HEK293 (cell line): Measurements from ENCODE around the gene FOSB.

Experiments used
- GFI1B ChIP-seq: fragments of 450-650 bp; formaldehyde crosslinking; IDR thresholded peaks from 2 replicates; pipeline ENCODE4 v1.5.1; 2016; ENCODE audit warnings: missing biosample characterization, missing genetic modification characterization
- YY1 ChIP-seq: fragments of 450-650 bp; formaldehyde crosslinking; IDR thresholded peaks from 2 replicates; pipeline ENCODE4 v1.5.1; 2018; ENCODE audit warnings: missing biosample characterization, missing genetic modification characterization
- ZNF23 ChIP-seq: fragments of 450-650 bp; formaldehyde crosslinking; IDR thresholded peaks from 2 replicates; pipeline ENCODE4 v1.5.1; 2016; ENCODE audit warnings: missing biosample characterization, missing genetic modification characterization, borderline replicate concordance
- ZNF274 ChIP-seq, 2 experiments: fragments of 200-500 bp in 1 of 2; fragments of 450-650 bp in 1 of 2; sonication (Bioruptor generic) in 1 of 2; formaldehyde crosslinking in 1 of 2; IDR thresholded peaks; 2 replicates each; pipeline versions ENCODE4 v1.5.1 to v1.6.1; 2014 to 2016; ENCODE audit warnings: borderline replicate concordance in 1 of 2, inconsistent platforms in 1 of 2, low read length in 1 of 2, missing biosample characterization in 1 of 2, missing genetic modification characterization in 1 of 2
- TF ChIP-seq, protein P1 (sequence below): fragments of 450-650 bp; formaldehyde crosslinking; IDR thresholded peaks from 2 replicates; pipeline ENCODE4 v1.5.1; 2016; ENCODE audit warnings: missing biosample characterization, missing genetic modification characterization, low read depth
- TF ChIP-seq, protein P2 (sequence below): fragments of 450-650 bp; formaldehyde crosslinking; IDR thresholded peaks from 2 replicates; pipeline ENCODE4 v1.5.1; 2016; ENCODE audit warnings: missing biosample characterization, missing genetic modification characterization
- TF ChIP-seq, protein P3 (sequence below): fragments of 450-650 bp; formaldehyde crosslinking; IDR thresholded peaks from 2 replicates; pipeline ENCODE4 v1.5.1; 2016; ENCODE audit warnings: missing biosample characterization, missing genetic modification characterization
- TF ChIP-seq, protein P4 (sequence below): fragments of 450-650 bp; formaldehyde crosslinking; IDR thresholded peaks from 2 replicates; pipeline ENCODE4 v1.5.1; 2016; ENCODE audit warnings: missing biosample characterization, missing genetic modification characterization, low read depth

DNA sequence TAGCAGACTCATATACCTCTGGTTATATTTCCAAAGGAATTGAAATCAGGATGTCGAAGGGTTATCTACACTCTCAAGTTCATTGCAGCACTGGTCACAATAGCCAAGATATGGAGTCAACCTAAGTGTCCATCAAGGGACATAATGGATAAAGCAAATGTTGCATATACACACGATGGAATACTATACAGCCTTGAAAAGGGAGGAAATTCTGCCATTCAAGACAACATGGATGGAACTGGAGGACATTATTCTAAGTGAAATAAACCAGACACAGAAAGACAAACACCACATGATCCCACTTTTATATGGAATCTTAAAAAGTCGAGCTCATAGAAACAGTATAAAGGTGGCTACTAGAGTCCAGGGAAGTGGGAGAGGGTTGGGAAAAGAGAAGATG is 30.5 kb upstream of the FOSB start:
- TF ChIP-seq, protein P1, sequence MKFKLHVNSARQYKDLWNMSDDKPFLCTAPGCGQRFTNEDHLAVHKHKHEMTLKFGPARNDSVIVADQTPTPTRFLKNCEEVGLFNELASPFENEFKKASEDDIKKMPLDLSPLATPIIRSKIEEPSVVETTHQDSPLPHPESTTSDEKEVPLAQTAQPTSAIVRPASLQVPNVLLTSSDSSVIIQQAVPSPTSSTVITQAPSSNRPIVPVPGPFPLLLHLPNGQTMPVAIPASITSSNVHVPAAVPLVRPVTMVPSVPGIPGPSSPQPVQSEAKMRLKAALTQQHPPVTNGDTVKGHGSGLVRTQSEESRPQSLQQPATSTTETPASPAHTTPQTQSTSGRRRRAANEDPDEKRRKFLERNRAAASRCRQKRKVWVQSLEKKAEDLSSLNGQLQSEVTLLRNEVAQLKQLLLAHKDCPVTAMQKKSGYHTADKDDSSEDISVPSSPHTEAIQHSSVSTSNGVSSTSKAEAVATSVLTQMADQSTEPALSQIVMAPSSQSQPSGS (tag by site-specific recombination) = no peak
- TF ChIP-seq, protein P2, sequence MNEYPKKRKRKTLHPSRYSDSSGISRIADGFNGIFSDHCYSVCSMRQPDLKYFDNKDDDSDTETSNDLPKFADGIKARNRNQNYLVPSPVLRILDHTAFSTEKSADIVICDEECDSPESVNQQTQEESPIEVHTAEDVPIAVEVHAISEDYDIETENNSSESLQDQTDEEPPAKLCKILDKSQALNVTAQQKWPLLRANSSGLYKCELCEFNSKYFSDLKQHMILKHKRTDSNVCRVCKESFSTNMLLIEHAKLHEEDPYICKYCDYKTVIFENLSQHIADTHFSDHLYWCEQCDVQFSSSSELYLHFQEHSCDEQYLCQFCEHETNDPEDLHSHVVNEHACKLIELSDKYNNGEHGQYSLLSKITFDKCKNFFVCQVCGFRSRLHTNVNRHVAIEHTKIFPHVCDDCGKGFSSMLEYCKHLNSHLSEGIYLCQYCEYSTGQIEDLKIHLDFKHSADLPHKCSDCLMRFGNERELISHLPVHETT (tag by site-specific recombination) = no peak
- TF ChIP-seq, protein P3, sequence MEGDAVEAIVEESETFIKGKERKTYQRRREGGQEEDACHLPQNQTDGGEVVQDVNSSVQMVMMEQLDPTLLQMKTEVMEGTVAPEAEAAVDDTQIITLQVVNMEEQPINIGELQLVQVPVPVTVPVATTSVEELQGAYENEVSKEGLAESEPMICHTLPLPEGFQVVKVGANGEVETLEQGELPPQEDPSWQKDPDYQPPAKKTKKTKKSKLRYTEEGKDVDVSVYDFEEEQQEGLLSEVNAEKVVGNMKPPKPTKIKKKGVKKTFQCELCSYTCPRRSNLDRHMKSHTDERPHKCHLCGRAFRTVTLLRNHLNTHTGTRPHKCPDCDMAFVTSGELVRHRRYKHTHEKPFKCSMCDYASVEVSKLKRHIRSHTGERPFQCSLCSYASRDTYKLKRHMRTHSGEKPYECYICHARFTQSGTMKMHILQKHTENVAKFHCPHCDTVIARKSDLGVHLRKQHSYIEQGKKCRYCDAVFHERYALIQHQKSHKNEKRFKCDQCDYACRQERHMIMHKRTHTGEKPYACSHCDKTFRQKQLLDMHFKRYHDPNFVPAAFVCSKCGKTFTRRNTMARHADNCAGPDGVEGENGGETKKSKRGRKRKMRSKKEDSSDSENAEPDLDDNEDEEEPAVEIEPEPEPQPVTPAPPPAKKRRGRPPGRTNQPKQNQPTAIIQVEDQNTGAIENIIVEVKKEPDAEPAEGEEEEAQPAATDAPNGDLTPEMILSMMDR (tag by site-specific recombination) = no peak
- TF ChIP-seq ZNF274 (IDR thresholded peaks at IDR 0.05; ENCODE audit: low read length) (no peak), ZNF274 (tag by site-specific recombination; IDR thresholded peaks at IDR 0.05; ENCODE audit: borderline replicate concordance) (no peak), ZNF23 (tag by site-specific recombination) (no peak), YY1 (no peak), GFI1B (tag by site-specific recombination) (no peak)
- TF ChIP-seq, protein P4, sequence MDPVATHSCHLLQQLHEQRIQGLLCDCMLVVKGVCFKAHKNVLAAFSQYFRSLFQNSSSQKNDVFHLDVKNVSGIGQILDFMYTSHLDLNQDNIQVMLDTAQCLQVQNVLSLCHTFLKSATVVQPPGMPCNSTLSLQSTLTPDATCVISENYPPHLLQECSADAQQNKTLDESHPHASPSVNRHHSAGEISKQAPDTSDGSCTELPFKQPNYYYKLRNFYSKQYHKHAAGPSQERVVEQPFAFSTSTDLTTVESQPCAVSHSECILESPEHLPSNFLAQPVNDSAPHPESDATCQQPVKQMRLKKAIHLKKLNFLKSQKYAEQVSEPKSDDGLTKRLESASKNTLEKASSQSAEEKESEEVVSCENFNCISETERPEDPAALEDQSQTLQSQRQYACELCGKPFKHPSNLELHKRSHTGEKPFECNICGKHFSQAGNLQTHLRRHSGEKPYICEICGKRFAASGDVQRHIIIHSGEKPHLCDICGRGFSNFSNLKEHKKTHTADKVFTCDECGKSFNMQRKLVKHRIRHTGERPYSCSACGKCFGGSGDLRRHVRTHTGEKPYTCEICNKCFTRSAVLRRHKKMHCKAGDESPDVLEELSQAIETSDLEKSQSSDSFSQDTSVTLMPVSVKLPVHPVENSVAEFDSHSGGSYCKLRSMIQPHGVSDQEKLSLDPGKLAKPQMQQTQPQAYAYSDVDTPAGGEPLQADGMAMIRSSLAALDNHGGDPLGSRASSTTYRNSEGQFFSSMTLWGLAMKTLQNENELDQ (tag by site-specific recombination) = no peak
